Measurements from ENCODE around the gene PHB1.

Gene PHB1

DNA sequence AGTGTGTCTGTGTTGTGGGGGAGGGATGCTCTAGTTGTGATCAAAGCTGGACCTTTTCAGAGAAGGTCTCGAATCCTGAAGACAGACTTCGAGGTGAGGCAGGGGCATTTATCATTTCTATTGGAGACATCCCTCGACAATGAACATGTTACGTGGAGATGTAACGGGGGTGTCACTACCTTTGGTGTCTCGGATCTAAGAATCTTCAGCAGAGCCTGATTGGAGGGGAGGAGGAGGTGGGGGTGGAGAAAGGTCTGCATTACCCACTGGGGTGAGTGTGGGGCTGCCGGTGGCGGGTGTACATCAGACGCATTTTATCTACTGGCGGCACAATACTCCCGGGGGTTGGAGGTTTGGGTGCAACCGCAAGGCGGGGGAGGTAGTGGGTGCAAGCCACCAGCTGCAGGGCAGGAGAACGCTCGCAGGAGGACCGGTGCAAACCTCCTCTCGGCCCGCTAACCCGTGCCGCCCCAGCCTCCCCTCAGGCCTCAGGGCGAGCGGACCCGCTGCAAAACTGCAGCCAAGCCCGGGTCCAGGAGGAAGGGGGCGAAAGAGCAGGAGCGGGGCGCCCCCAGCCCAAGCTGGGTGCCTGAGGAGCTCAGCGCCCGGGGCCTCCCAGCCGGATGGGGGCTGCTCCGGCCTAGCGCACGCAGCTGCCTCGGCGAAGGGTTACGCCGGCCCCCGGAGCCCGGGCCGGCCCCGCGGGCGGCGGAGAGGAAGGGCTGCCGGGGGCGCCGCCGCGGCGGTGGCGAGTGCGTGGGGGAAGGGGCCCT, 53.4 kb downstream of the PHB1 start:
- DNase-seq (ENCODE audit: extremely low read depth, low read depth), result no peak
- TF ChIP-seq, protein P1, sequence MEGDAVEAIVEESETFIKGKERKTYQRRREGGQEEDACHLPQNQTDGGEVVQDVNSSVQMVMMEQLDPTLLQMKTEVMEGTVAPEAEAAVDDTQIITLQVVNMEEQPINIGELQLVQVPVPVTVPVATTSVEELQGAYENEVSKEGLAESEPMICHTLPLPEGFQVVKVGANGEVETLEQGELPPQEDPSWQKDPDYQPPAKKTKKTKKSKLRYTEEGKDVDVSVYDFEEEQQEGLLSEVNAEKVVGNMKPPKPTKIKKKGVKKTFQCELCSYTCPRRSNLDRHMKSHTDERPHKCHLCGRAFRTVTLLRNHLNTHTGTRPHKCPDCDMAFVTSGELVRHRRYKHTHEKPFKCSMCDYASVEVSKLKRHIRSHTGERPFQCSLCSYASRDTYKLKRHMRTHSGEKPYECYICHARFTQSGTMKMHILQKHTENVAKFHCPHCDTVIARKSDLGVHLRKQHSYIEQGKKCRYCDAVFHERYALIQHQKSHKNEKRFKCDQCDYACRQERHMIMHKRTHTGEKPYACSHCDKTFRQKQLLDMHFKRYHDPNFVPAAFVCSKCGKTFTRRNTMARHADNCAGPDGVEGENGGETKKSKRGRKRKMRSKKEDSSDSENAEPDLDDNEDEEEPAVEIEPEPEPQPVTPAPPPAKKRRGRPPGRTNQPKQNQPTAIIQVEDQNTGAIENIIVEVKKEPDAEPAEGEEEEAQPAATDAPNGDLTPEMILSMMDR (IDR thresholded peaks at IDR 0.05; ENCODE audit: low read depth, low read length, missing control alignments), result no peak
- peak overlapping the region; percentile 84 for H3K4me3 ChIP-seq (replicated peaks; ENCODE audit: low read depth, low read length)

DNA sequence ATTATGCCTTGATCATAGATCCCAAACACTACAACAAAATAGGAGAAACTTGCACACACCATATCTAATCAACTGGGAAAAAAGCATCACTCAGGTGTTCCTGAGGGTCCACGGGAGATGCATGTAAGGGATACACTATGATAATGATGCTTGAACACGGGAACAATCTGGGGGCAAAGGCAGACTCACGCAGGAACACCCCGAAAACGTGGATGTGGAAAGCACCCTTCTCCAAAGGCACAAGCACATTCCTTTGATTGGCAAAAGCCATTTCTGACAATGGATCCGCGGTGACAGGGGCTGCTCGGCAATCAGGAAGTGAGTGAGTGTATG, 53.9 kb downstream of the PHB1 start:
- TF ChIP-seq, protein P1 (IDR thresholded peaks at IDR 0.05; ENCODE audit: low read depth, low read length, missing control alignments), result no peak
- peak overlapping the region; percentile 84 for H3K4me3 ChIP-seq (replicated peaks; ENCODE audit: low read depth, low read length)
- DNase-seq (ENCODE audit: extremely low read depth, low read depth), result no peak

DNA sequence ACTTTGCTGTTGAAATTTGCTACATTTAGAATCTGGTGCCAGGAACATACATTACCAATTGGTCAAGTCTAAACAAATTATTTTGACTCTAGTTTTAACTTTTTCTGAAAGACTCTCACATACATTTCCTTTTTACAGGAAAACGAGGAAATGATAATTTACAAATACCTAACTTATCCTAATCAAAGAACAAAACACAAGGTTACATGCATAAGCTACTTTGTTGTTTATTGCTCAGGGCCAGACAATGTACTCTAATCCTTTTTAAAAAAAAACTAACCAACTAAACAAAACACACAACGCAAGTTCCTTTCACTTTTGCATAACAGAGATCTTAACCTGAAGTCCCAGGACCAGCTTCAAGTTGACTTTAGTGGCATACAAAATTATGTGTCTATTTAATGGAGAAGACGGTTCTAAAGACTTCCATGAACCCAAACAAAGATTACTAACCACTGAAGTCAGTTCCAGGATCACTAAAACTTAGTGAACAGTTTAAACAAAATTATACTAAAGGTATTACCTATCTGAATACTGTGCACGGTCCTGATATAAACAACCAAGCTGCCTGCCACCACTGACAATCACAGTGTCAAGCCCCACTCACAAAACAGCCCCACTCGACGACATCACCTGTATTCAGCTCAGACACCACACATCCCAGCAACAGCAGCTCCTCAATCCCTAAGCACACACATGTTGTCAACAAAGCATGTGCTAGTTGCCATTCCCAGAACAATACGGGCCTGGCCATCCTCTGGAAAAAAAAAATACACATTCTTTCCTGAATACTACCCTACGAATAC, 54.5 kb downstream of the PHB1 start:
- no peak for DNase-seq (ENCODE audit: extremely low read depth, low read depth)
- peak overlapping the region; percentile 84 for H3K4me3 ChIP-seq (replicated peaks; ENCODE audit: low read depth, low read length)
- TF ChIP-seq, protein P1 (IDR thresholded peaks at IDR 0.05; ENCODE audit: low read depth, low read length, missing control alignments), result no peak

DNA sequence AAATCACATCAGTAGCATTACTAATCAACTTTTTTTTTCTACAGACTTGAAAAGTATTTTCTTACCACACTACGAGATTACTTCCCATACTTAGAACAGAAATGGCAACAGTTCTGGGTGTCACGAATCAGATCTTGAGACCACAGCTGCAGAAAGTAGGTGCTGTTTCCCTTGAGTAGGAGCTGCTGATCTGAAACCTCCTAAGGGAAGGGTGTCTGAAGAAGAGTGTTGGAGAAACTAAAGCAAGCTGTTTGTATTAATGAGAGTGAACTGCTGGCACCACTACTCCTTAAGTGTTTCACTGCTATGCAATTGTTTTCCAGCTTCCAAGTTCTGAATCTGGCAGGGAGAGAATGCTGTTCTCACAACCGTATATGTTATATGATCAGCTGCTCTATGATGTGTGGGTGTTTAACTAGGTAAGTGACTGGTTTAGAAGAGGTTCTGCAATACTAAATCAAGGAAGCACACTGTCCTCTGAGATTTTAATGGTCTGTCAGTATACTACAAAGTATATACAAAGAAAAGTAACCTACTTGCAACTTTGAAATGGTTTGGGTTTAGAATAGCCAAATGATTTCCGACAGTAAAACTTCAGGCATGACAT, 55.9 kb downstream of the PHB1 start:
- DNase-seq (ENCODE audit: extremely low read depth, low read depth), result no peak
- TF ChIP-seq, protein P1 (IDR thresholded peaks at IDR 0.05; ENCODE audit: low read depth, low read length, missing control alignments), result no peak
- H3K4me3 ChIP-seq (replicated peaks; ENCODE audit: low read depth, low read length), result no peak overlapping the region

DNA sequence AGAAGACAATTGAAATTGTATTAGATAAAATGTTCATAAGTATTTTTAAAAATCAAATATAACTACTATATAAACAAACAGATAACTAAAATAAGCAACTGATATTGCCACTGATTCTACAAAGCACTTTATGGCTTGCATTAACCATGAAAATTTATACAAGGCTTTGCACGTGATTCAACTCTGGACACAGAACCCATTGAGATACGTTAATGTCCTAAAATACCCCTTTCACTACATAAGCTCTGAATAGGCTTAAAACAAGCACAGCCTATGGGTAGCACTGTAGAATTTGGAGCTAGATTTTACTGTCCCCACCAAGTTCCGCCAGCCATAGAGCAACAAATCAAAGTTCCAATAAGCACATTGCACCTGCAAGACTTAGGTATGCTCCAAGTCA, 57.2 kb downstream of the PHB1 start:
- TF ChIP-seq, protein P1 (IDR thresholded peaks at IDR 0.05; ENCODE audit: low read depth, low read length, missing control alignments), result no peak
- no peak overlapping the region for H3K4me3 ChIP-seq (replicated peaks; ENCODE audit: low read depth, low read length)
- no peak for DNase-seq (ENCODE audit: extremely low read depth, low read depth)

DNA sequence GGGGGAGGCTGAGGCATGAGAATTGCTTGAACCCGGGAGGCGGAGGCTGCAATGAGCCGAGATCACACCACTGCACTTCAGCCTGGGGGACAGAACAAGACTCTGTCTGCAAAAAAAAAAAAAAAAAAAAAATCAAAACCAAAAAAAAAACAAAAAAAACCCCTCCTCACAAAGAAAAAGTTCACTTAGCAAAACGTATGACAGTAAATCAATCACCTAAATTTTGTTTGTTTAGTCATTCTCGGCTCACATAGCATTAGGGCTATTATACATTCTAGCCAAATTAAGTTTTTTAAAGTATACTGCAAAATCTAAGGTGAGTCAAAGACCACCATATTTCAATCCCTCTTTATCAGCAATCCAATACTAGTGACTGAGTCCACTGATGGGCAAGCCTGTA, 58.4 kb downstream of the PHB1 start:
- TF ChIP-seq, protein P1 (IDR thresholded peaks at IDR 0.05; ENCODE audit: low read depth, low read length, missing control alignments), result no peak
- no peak overlapping the region for H3K4me3 ChIP-seq (replicated peaks; ENCODE audit: low read depth, low read length)
- DNase-seq (ENCODE audit: extremely low read depth, low read depth), result no peak

Measured in HFF-Myc (cell line).